Gastrocnemius medialis (tissue), 4 donors: ENCODE results near the gene AREL1.

ENCODE experiments used
- CTCF ChIP-seq, 5 experiments: fragments of 450-650 bp in 3 of 5; fragments of 200-600 bp in 2 of 5; sonication (generic) in 2 of 5; IDR thresholded peaks in 4 of 5; conservative IDR thresholded peaks in 1 of 5; 1 replicate in 4 of 5; 2 replicates in 1 of 5; pipeline ENCODE4 v1.5.1; 2016 to 2019; ENCODE audit warnings: antibody characterized with exemption in 5 of 5, mild to moderate bottlenecking in 3 of 5, moderate library complexity in 3 of 5
- POLR2A ChIP-seq, 2 donors: fragments of 450-650 bp; IDR thresholded peaks; one replicate each; pipeline ENCODE4 v1.6.1; 2017; ENCODE audit warnings: antibody characterized with exemption in 2 of 2, mild to moderate bottlenecking in 2 of 2, moderate library complexity in 2 of 2

- TF ChIP-seq CTCF (IDR thresholded peaks at IDR 0.05 in 4 of 5, conservative IDR thresholded peaks at IDR 0.05 in 1 of 5), result no peak
- no peak for TF ChIP-seq POLR2A (IDR thresholded peaks at IDR 0.05)
These were observed 55.9 kb downstream of the AREL1 start for GRCh38 chr14:74656964-74657363.
